Ovary (tissue), 9 donors: Measurements from ENCODE around the gene MYMK. TPM values are rescaled to one million over a fixed set of nuclear protein-coding genes. Genes with fewer than 3 reads are reported as not detected.
"Not testable (repeated sequence)": the region's sequence is repeated elsewhere in the genome, so short reads cannot be mapped to it uniquely, and the experiment has no call there.

Source experiments
- DNase-seq, 5 donors: peaks; one replicate each; pipeline ENCODE4 v3.0.0-alpha.2; 2019 to 2020
- H3K27ac ChIP-seq, 2 donors: fragments of 200-600 bp; one replicate each; pipeline versions ENCODE4 v1.5.1 to v1.8.0; 2019 to 2022
- H3K27me3 ChIP-seq: fragments of 200-600 bp; one replicate; pipeline ENCODE4 v1.8.0; 2022
- H3K36me3 ChIP-seq: fragments of 200-600 bp; sonication (generic); one replicate; pipeline ENCODE4 v1.5.1; 2019
- H3K4me1 ChIP-seq: one replicate; pipeline ENCODE4 v1.8.1; 2013; ENCODE audit warnings: mild to moderate bottlenecking, moderate library complexity; ENCODE audit not compliant: insufficient read depth
- H3K4me3 ChIP-seq: fragments of 200-600 bp; sonication (generic); one replicate; pipeline ENCODE4 v1.5.1; 2017
- H3K9me3 ChIP-seq, 2 donors: fragments of 200-600 bp in 1 of 2; sonication (generic) in 1 of 2; one replicate each; pipeline versions ENCODE4 v1.5.1 to v1.8.1; 2013 to 2019; ENCODE audit warnings: mild to moderate bottlenecking in 1 of 2, moderate library complexity in 1 of 2
- CTCF ChIP-seq, 3 donors: fragments of 450-650 bp in 2 of 3; fragments of 200-600 bp in 1 of 3; IDR thresholded peaks; one replicate each; pipeline versions ENCODE4 v1.5.1 to v1.8.0; 2016 to 2022; ENCODE audit warnings: antibody characterized with exemption in 3 of 3, mild to moderate bottlenecking in 1 of 3
- EP300 ChIP-seq: sonication (generic); formaldehyde crosslinking; IDR thresholded peaks from one replicate; pipeline ENCODE4 v1.6.1; 2017; ENCODE audit warnings: antibody characterized with exemption
- POLR2A ChIP-seq: fragments of 450-650 bp; IDR thresholded peaks from one replicate; pipeline ENCODE4 v1.6.1; 2017; ENCODE audit warnings: antibody characterized with exemption, mild to moderate bottlenecking, moderate library complexity
- WGBS, 3 donors: extraction: QIAGEN DNeasy Blood & Tissue Kit in 1 of 3; methylation state at CpG; one replicate each; pipeline versions ENCODE4 v1.1.5 to v1.1.7; 2013 to 2017; 5-methylcytosine and 5-hydroxymethylcytosine counted together
- intact Hi-C, 4 donors: fragments of 100-400 bp; cut with DNase I; formaldehyde crosslinking; loops; one replicate each; pipeline versions ENCODE4 v1.11.0 to v1.15.1; 2022 to 2023
- polyA plus RNA-seq, 2 donors: library from polyadenylated mRNA; stranded (reverse); fragments of 200-250 nt in 1 of 2; fragments of 350-450 nt in 1 of 2; fragmentation: Illumina TruSeq in 1 of 2; extraction: RNeasy Lipid Tissue Mini Kit (QIAGEN cat#74804) in 1 of 2; gene quantifications; one replicate each; pipeline ENCODE4 v1.2.3, GENCODE V29; 2013 to 2014
- total RNA-seq, 7 donors: library from RNA; depleted of rRNA in 2 of 7; stranded (reverse); fragments of >200 nt in 2 of 7; fragmentation: NEBNext Ultra II Directional in 3 of 7; extraction: Animal tissue kit (Norgen Biotek cat#: 25700) in 3 of 7; gene quantifications; one replicate each; pipeline versions ENCODE4 v1.1.0 to v1.2.4, GENCODE V29; 2016 to 2023
- donor health status: DM: no; HTN: no; CAD: no; lungs with moderate emphysema.
- donor health status: DM: no; HTN: no; CAD: no.
- donor health status: Bipolar disorder and iron deficiency.
- donor health status: DM: yes; HTN: yes; CAD: no.
- donor health status: DM: no; HTN: no; CAD: no.
- donor health status: DM: yes; HTN: yes; CAD: no.

Gene MYMK
- total and polyA plus RNA-seq, 9 donors: not detected

- H3K27ac ChIP-seq: peak overlapping the region; percentile 38 to 83
- no peaks in the 10 kb centered on the region for H3K27me3 ChIP-seq
- peaks cover 11% of the 10 kb centered on the region for H3K4me1 ChIP-seq
- no peak for TF ChIP-seq EP300
- peak in 1 of 3 donors; percentile 49 for TF ChIP-seq CTCF (IDR thresholded peaks at IDR 0.05)
- intact Hi-C loops: no loop called here
- no peaks in the 10 kb centered on the region for H3K36me3 ChIP-seq
- peak in 1 of 5 donors; percentile 32 for DNase-seq
- H3K4me3 ChIP-seq: no peak overlapping the region
- H3K9me3 ChIP-seq: no peaks in the 10 kb centered on the region
- 74 to 82% (median 75%) methylated on average over 11 of the region's 11 CpGs for WGBS, 3 donors
Observed at GRCh38 chr9:133564451-133565116, 39.8 kb upstream of the MYMK start.

- H3K4me3 ChIP-seq, H3K27ac ChIP-seq, H3K27me3 ChIP-seq, DNase-seq, H3K9me3 ChIP-seq, H3K36me3 ChIP-seq, intact Hi-C loops: not testable (repeated sequence)
- H3K4me1 ChIP-seq: peaks cover 11% of the 10 kb centered on the region
Observed at GRCh38 chr9:133563814-133564213, 39.1 kb upstream of the MYMK start.

GRCh38 chr9:133563291-133563796, 38.6 kb upstream of the MYMK start:
- intact Hi-C loops: no loop called here
- H3K4me3 ChIP-seq: no peak overlapping the region
- peaks cover 11% of the 10 kb centered on the region for H3K4me1 ChIP-seq
- no peaks in the 10 kb centered on the region for H3K9me3 ChIP-seq
- TF ChIP-seq EP300: no peak
- TF ChIP-seq CTCF (IDR thresholded peaks at IDR 0.05): no peak
- no peak for TF ChIP-seq POLR2A
- H3K36me3 ChIP-seq: no peaks in the 10 kb centered on the region
- peak in 3 of 5 donors; percentile 35 to 70 (median 59) for DNase-seq
- H3K27ac ChIP-seq: peak overlapping the region in 1 of 2 donors; percentile 50
- WGBS, 3 donors: 11 to 15% (median 14%) methylated on average over 14 of the region's 14 CpGs
- H3K27me3 ChIP-seq: no peaks in the 10 kb centered on the region

- Histone ChIP-seq H3K4me1 (peaks cover 11% of the 10 kb centered on the region), H3K27ac (peak overlapping the region in 1 of 2 donors; percentile 50)
- intact Hi-C loops: no loop called here
Observed at GRCh38 chr9:133562611-133563290, 38.0 kb upstream of the MYMK start.

More at GRCh38 chr9:133562611-133563290, 38.0 kb upstream of the MYMK start:
- Histone ChIP-seq H3K4me3 (no peak overlapping the region), H3K36me3 (no peaks in the 10 kb centered on the region), H3K27me3 (no peaks in the 10 kb centered on the region), H3K9me3 (no peaks in the 10 kb centered on the region)
- TF ChIP-seq CTCF (IDR thresholded peaks at IDR 0.05) (no peak), EP300 (no peak), POLR2A (no peak)
- no peak for DNase-seq
- 89 to 93% (median 91%) methylated on average over 38 to 53 of the region's 54 CpGs for WGBS, 3 donors
